CD4-positive, alpha-beta T cell (primary cell): ENCODE results near the gene DSCAML1. TPM values are rescaled to one million over a fixed set of nuclear protein-coding genes. Genes with fewer than 3 reads are reported as not detected.

ENCODE experiments used
- ATAC-seq: fragments of 200-7000 bp; cut with Tn5 transposase; one replicate; pipeline ENCODE4 v1.10.0; 2022; ENCODE audit warnings: mild to moderate bottlenecking; ENCODE audit not compliant: poor library complexity
- CTCF ChIA-PET: fragments of 350-600 bp; sonication (Branson Sonifier 250); formaldehyde crosslinking; loops from one replicate; lab custom pipeline; 2021; ENCODE audit warnings: antibody characterized with exemption, inconsistent platforms; lab: Charles Lee
- POLR2A ChIA-PET: fragments of 350-600 bp; sonication (Branson Sonifier 250); formaldehyde crosslinking; loops from one replicate; lab custom pipeline; 2021; ENCODE audit warnings: antibody characterized with exemption, inconsistent platforms; lab: Charles Lee
- DNase-seq, 14 experiments: peaks; one replicate each; pipeline ENCODE4 v3.0.0-alpha.2; 2013 to 2020; ENCODE audit warnings: mixed read lengths in 2 of 14
- H3K27ac ChIP-seq, 2 donors: one replicate each; pipeline versions ENCODE4 v1.5.1 to v1.7.0; 2013; ENCODE audit warnings: low read length in 2 of 2, low read depth in 1 of 2, mild to moderate bottlenecking in 1 of 2
- H3K27me3 ChIP-seq, 2 experiments: 1 replicate in 1 of 2; 2 replicates in 1 of 2; pipeline versions ENCODE4 v1.6.1 to v1.7.0; 2013; ENCODE audit warnings: low read length in 2 of 2, control low read depth in 1 of 2, mild to moderate bottlenecking in 1 of 2, moderate library complexity in 1 of 2; ENCODE audit not compliant: insufficient read depth in 2 of 2, control insufficient read depth in 1 of 2
- H3K36me3 ChIP-seq: one replicate; pipeline ENCODE4 v1.6.1; 2013; ENCODE audit warnings: low read length, control low read depth; ENCODE audit not compliant: insufficient read depth
- H3K4me1 ChIP-seq: one replicate; pipeline ENCODE4 v1.6.1; 2013; ENCODE audit warnings: low read length, control low read depth; ENCODE audit not compliant: insufficient read depth
- H3K4me3 ChIP-seq: one replicate; pipeline ENCODE4 v1.5.1; 2013; ENCODE audit warnings: mild to moderate bottlenecking, low read length, moderate library complexity
- H3K9me3 ChIP-seq, 2 experiments: 1 replicate in 1 of 2; 2 replicates in 1 of 2; pipeline versions ENCODE4 v1.6.1 to v1.7.0; 2013; ENCODE audit warnings: low read length in 2 of 2, mild to moderate bottlenecking in 2 of 2, control low read depth in 1 of 2, moderate library complexity in 1 of 2; ENCODE audit not compliant: control insufficient read depth in 1 of 2, insufficient read depth in 1 of 2
- H3K27ac Mint-ChIP-seq: one replicate; pipeline ENCODE4 v1.8.0; 2020; ENCODE audit warnings: mixed read lengths
- H3K27me3 Mint-ChIP-seq: one replicate; pipeline ENCODE4 v1.8.0; 2021; ENCODE audit warnings: mixed read lengths
- H3K36me3 Mint-ChIP-seq: one replicate; pipeline ENCODE4 v1.8.0; 2021; ENCODE audit warnings: low read depth, mixed read lengths
- H3K4me1 Mint-ChIP-seq: one replicate; pipeline ENCODE4 v1.8.0; 2021; ENCODE audit warnings: low read depth, mixed read lengths
- H3K4me3 Mint-ChIP-seq: one replicate; pipeline ENCODE4 v1.8.0; 2020; ENCODE audit warnings: mild to moderate bottlenecking, mixed read lengths
- H3K9me3 Mint-ChIP-seq: one replicate; pipeline ENCODE4 v1.8.0; 2020; ENCODE audit warnings: mixed read lengths
- CTCF ChIP-seq: fragments of 200-600 bp; IDR thresholded peaks from one replicate; pipeline ENCODE4 v1.8.0; 2022; ENCODE audit warnings: antibody characterized with exemption, mild to moderate bottlenecking
- intact Hi-C, 2 experiments: fragments of 100-400 bp; cut with DNase I in 1 of 2; cut with micrococcal nuclease in 1 of 2; formaldehyde crosslinking; loops; one replicate each; pipeline versions ENCODE4 v1.15.1 to v1.9.0; 2023 to 2025; cut with DNase I, micrococcal nuclease
- total RNA-seq, 174 experiments: library from RNA in 2 of 174; stranded (reverse) in 2 of 174; gene quantifications; one replicate each; pipeline ENCODE4 v1.2.3 and lab custom pipeline; 2021 to 2026

The DSCAML1 gene
- total RNA-seq, 2 experiments from 2014 or later, result 0.22 to 0.61 TPM

- no peaks in the 10 kb centered on the region for H3K4me1 ChIP-seq
- no peak overlapping the region for H3K27ac ChIP-seq
- DNase-seq, result no peak
- no peak overlapping the region for H3K27ac Mint-ChIP-seq
- no peak for ATAC-seq
- no peak overlapping the region for H3K4me3 Mint-ChIP-seq
- ChIA-PET POLR2A (no interaction called here), CTCF (no interaction called here)
- H3K4me1 Mint-ChIP-seq, result no peaks in the 10 kb centered on the region
- H3K36me3 Mint-ChIP-seq, result no peaks in the 10 kb centered on the region
- no peaks in the 10 kb centered on the region for H3K9me3 ChIP-seq
- intact Hi-C loops, result no loop called here
- no peaks in the 10 kb centered on the region for H3K9me3 Mint-ChIP-seq
- H3K27me3 ChIP-seq, result peaks cover 0 to 6% of the 10 kb centered on the region in 2 experiments
- no peak overlapping the region for H3K4me3 ChIP-seq
- no peak for TF ChIP-seq CTCF
- peaks cover 14% of the 10 kb centered on the region for H3K27me3 Mint-ChIP-seq
- no peaks in the 10 kb centered on the region for H3K36me3 ChIP-seq
Observed at GRCh38 chr11:117693344-117693743, 103.7 kb downstream of the DSCAML1 start.

DNA sequence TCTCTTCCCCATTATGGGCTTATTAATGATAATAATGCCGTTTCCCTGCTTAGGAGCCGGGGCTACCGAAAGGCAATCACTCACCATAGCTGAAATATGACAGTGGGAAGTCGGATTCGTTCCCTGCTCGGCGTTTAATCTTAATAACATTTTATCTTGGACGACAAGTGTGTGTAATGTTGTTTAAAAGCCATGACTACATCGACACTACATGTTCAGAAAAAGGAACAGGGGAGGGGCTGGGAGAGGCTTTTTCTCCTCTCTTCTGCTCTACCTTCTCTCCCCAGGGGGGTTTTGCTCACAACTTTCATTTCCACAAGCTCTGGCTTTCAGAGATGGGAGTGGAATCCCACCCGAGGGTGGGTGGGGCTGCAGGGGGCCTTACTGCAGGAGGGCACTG lies 105.5 kb downstream of the DSCAML1 start:
- no peak for TF ChIP-seq CTCF
- DNase-seq, result no peak
- Histone ChIP-seq H3K36me3 (no peaks in the 10 kb centered on the region), H3K27me3 (peaks cover 0 to 8% of the 10 kb centered on the region in 2 experiments), H3K4me1 (no peaks in the 10 kb centered on the region), H3K9me3 (no peaks in the 10 kb centered on the region), H3K27ac (no peak overlapping the region), H3K4me3 (no peak overlapping the region)
- Mint-ChIP-seq H3K9me3 (no peaks in the 10 kb centered on the region), H3K27me3 (peaks cover 19% of the 10 kb centered on the region), H3K27ac (no peak overlapping the region), H3K4me3 (no peak overlapping the region), H3K4me1 (no peaks in the 10 kb centered on the region), H3K36me3 (no peaks in the 10 kb centered on the region)
- ATAC-seq, result no peak
- ChIA-PET CTCF (no interaction called here), POLR2A (no interaction called here)
- intact Hi-C loops, result no loop called here

DNA sequence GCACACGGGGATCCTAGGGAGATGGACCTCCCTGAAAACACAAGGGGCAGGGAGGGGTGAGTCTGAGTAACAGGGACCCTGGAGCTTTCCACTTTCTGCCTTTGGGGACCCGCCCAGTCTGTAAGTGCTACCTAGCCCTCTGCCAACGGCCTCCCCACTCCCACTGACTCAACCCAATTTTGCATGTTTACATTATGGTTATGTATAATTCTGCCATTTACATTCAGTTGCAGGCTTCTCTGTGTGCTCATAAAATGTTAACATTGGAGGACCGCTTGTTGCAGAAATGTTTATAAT lies 105.8 kb downstream of the DSCAML1 start:
- no peaks in the 10 kb centered on the region for H3K4me1 Mint-ChIP-seq
- Histone ChIP-seq H3K27ac (no peak overlapping the region), H3K4me3 (no peak overlapping the region), H3K36me3 (no peaks in the 10 kb centered on the region), H3K9me3 (no peaks in the 10 kb centered on the region), H3K4me1 (no peaks in the 10 kb centered on the region), H3K27me3 (peaks cover 0 to 8% of the 10 kb centered on the region in 2 experiments)
- no peak for ATAC-seq
- no peaks in the 10 kb centered on the region for H3K9me3 Mint-ChIP-seq
- intact Hi-C loops, result no loop called here
- ChIA-PET CTCF (no interaction called here), POLR2A (no interaction called here)
- no peak overlapping the region for H3K4me3 Mint-ChIP-seq
- H3K36me3 Mint-ChIP-seq, result no peaks in the 10 kb centered on the region
- no peak for TF ChIP-seq CTCF
- H3K27me3 Mint-ChIP-seq, result peaks cover 19% of the 10 kb centered on the region
- no peak overlapping the region for H3K27ac Mint-ChIP-seq
- no peak for DNase-seq
